ENCODE results near the gene LRFN2.

- TF ChIP-seq POLR2AphosphoS5 (IDR thresholded peaks at IDR 0.05) (no peak), POLR2A (IDR thresholded peaks at IDR 0.05) (no peak), EP300 (IDR thresholded peaks at IDR 0.05) (no peak)
- TF ChIP-seq, protein P1, sequence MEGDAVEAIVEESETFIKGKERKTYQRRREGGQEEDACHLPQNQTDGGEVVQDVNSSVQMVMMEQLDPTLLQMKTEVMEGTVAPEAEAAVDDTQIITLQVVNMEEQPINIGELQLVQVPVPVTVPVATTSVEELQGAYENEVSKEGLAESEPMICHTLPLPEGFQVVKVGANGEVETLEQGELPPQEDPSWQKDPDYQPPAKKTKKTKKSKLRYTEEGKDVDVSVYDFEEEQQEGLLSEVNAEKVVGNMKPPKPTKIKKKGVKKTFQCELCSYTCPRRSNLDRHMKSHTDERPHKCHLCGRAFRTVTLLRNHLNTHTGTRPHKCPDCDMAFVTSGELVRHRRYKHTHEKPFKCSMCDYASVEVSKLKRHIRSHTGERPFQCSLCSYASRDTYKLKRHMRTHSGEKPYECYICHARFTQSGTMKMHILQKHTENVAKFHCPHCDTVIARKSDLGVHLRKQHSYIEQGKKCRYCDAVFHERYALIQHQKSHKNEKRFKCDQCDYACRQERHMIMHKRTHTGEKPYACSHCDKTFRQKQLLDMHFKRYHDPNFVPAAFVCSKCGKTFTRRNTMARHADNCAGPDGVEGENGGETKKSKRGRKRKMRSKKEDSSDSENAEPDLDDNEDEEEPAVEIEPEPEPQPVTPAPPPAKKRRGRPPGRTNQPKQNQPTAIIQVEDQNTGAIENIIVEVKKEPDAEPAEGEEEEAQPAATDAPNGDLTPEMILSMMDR (IDR thresholded peaks at IDR 0.05) = no peak
Observed at GRCh38 chr6:40386200-40386599, 201.0 kb downstream of the LRFN2 start.
